Colonic mucosa (tissue), 4 donors: ENCODE measurements around the gene JUN. TPM values are rescaled to one million over a fixed set of nuclear protein-coding genes. Genes with fewer than 3 reads are reported as not detected.
A peak's percentile ranks its signal among the peaks of the same experiment; 100 is the strongest.

Experiments
- DNase-seq: peaks from one replicate; pipeline ENCODE4 v3.0.0-alpha.2; 2020
- H3K27ac ChIP-seq: fragments of 200-600 bp; one replicate; pipeline ENCODE4 v1.8.0; 2021
- H3K27me3 ChIP-seq: fragments of 200-600 bp; one replicate; pipeline ENCODE4 v1.8.0; 2021
- H3K36me3 ChIP-seq: fragments of 200-600 bp; one replicate; pipeline ENCODE4 v1.8.0; 2021
- H3K4me1 ChIP-seq: fragments of 200-600 bp; one replicate; pipeline ENCODE4 v1.8.0; 2021; ENCODE audit warnings: mild to moderate bottlenecking
- H3K4me3 ChIP-seq: fragments of 200-600 bp; one replicate; pipeline ENCODE4 v1.8.0; 2021
- H3K9ac ChIP-seq, 2 donors: one replicate each; pipeline ENCODE4 v1.7.0; 2013; ENCODE audit warnings: control low read depth in 2 of 2, low read depth in 2 of 2, low read length in 2 of 2
- H3K9me3 ChIP-seq: fragments of 200-600 bp; one replicate; pipeline ENCODE4 v1.8.0; 2021
- intact Hi-C: fragments of 100-400 bp; cut with DNase I; formaldehyde crosslinking; loops from one replicate; pipeline ENCODE4 v1.14.1; 2022
- total RNA-seq, 2 donors: library from RNA; stranded (reverse); fragmentation: NEBNext Ultra II Directional in 1 of 2; extraction: Animal tissue kit (Norgen Biotek cat#: 25700) in 1 of 2; gene quantifications; one replicate each; pipeline ENCODE4 v1.2.1, GENCODE V29; 2021
- TF ChIP-seq, protein P1 (sequence below): fragments of 200-600 bp; IDR thresholded peaks from one replicate; pipeline ENCODE4 v1.8.0; 2022; ENCODE audit warnings: antibody characterized with exemption, mild to moderate bottlenecking
- donor health status: healthy.
- donor health status: DM: no; HTN: no; CAD: no.
- donor health status: DM: no; HTN: no; CAD: no.

Gene JUN
- total RNA-seq, 2 donors from 2014 or later: 94.1 to 137 TPM

DNA sequence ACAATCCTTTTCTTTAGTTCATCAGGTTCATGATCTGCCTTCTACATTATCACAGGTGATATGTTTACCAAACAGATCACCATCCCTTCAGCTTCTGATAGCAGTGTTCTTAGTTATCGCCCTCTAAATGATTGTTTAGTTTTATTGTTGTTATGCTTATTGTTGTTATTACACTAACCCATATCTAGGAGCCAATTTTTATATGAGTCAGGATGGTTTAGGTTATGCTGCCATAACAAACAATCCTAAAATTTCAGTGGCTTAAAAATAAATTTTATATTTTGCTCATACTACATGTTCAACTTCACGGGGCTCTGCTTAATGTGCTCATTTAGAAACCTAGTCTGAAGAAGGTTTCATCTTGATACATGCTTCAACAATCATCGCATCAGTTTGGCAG lies 4.4 kb upstream of the JUN start:
- no peaks in the 10 kb centered on the region for H3K4me1 ChIP-seq
- no peak overlapping the region for H3K9ac ChIP-seq
- H3K9me3 ChIP-seq: no peaks in the 10 kb centered on the region
- DNase-seq: no peak
- H3K4me3 ChIP-seq: no peak overlapping the region
- TF ChIP-seq, protein P1, sequence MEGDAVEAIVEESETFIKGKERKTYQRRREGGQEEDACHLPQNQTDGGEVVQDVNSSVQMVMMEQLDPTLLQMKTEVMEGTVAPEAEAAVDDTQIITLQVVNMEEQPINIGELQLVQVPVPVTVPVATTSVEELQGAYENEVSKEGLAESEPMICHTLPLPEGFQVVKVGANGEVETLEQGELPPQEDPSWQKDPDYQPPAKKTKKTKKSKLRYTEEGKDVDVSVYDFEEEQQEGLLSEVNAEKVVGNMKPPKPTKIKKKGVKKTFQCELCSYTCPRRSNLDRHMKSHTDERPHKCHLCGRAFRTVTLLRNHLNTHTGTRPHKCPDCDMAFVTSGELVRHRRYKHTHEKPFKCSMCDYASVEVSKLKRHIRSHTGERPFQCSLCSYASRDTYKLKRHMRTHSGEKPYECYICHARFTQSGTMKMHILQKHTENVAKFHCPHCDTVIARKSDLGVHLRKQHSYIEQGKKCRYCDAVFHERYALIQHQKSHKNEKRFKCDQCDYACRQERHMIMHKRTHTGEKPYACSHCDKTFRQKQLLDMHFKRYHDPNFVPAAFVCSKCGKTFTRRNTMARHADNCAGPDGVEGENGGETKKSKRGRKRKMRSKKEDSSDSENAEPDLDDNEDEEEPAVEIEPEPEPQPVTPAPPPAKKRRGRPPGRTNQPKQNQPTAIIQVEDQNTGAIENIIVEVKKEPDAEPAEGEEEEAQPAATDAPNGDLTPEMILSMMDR: no peak
- no peaks in the 10 kb centered on the region for H3K36me3 ChIP-seq
- intact Hi-C loops: loop anchor here (10.0 kb wide), 1 partner anchor 277 kb away; no protein-coding TSS in a partner anchor
- no peak overlapping the region for H3K27ac ChIP-seq
- H3K27me3 ChIP-seq: no peaks in the 10 kb centered on the region

DNA sequence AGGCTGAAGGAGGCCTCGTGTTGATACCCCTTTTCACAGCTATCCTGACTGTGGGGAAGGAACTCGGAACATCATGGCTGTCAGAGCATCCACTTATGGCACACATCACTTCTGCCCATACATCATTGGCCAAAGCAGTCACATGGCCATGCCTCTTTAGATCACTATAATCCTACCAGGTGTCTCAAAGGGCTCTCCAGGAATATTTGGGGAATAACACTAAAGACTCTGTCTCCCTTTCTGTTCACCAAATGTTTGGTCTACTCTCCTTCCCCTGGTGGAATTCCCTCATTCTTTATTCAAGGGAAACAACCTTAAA lies 3.0 kb upstream of the JUN start:
- Histone ChIP-seq H3K4me3 (no peak overlapping the region), H3K27me3 (no peaks in the 10 kb centered on the region), H3K9ac (no peak overlapping the region), H3K9me3 (no peaks in the 10 kb centered on the region), H3K36me3 (no peaks in the 10 kb centered on the region), H3K27ac (no peak overlapping the region), H3K4me1 (no peaks in the 10 kb centered on the region)
- intact Hi-C loops: loop anchor here (10.0 kb wide), 1 partner anchor 278 kb away; no protein-coding TSS in a partner anchor
- TF ChIP-seq, protein P1: no peak
- DNase-seq: no peak

DNA sequence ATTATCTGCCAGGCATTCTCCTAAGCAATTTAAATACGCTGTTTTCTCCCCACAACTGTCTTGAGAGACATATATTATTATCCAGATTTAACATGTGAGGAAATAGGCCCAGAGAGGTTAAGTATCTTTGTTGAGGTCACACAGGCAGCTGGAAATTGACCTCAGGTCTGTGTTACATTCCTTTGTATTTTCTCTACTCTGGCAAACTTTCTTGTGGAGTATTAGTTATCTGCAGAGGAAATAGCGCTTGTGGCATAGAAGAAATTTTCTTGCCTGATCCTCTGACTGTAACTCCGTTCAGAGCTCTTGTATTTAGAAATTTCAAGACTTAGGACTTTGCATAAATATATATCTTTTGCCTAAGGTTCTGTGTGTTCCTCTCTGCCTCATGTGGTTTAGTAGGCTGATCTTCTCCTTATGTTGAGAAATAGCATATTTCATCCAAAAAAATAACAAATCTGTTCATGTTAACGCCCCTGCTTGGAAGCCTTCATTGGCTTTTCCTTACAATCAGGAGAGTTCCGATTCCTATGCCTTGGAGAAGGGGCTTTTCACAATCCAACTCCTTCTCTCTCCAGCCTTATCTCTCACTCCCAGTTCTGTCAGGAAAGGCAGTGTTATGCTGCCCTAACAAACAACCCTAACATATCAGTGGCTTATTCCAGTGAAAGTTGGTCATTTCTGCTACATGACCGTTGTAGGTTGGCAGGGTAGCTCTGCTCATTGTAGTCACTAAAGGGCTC lies 2.5 kb upstream of the JUN start:
- no peaks in the 10 kb centered on the region for H3K4me1 ChIP-seq
- intact Hi-C loops: loop anchor here (10.0 kb wide), 1 partner anchor 278 kb away; no protein-coding TSS in a partner anchor
- H3K4me3 ChIP-seq: no peak overlapping the region
- no peaks in the 10 kb centered on the region for H3K36me3 ChIP-seq
- no peaks in the 10 kb centered on the region for H3K9me3 ChIP-seq
- TF ChIP-seq, protein P1: no peak
- no peak for DNase-seq
- H3K9ac ChIP-seq: no peak overlapping the region
- H3K27ac ChIP-seq: peak overlapping the region; percentile 99
- H3K27me3 ChIP-seq: no peaks in the 10 kb centered on the region

DNA sequence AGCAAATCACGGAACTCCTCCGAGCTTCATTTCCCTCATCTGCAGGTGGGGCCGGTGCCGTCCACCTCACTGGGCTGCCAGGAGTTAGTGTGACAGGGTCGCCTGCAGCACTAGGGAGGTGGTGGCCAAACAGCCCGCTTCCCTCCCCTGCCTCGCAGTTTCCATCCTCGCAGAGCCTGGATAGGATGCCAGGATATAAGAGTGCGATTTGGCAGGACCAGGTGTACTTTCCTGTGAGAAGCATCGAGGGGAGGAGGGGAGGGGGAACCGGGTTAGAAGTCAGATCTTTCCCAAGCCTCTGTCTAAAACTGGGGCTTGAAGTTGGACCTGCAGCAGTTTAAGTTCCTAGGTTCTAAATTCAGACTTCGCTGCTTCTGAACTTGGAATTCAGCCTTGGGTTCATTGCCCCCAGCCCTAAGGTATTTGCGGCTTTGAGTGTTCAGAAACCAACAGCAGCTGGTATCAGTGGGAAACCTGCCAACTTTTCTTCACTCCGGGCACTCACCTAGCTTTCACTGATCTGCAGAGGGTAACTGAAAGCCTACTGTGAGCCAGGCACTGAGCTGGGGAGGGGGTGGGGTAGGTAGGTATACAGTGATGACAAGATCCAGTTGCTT lies 1.7 kb upstream of the JUN start:
- TF ChIP-seq, protein P1: no peak
- H3K27me3 ChIP-seq: no peaks in the 10 kb centered on the region
- intact Hi-C loops: loop anchor here (10.0 kb wide), 1 partner anchor 279 kb away; no protein-coding TSS in a partner anchor
- H3K4me1 ChIP-seq: no peaks in the 10 kb centered on the region
- peak overlapping the region; percentile 97 to 99 for H3K9ac ChIP-seq
- no peaks in the 10 kb centered on the region for H3K9me3 ChIP-seq
- peak overlapping the region; percentile 58 for H3K4me3 ChIP-seq
- peak overlapping the region; percentile 99 for H3K27ac ChIP-seq
- DNase-seq: peak; percentile 61
- H3K36me3 ChIP-seq: no peaks in the 10 kb centered on the region

DNA sequence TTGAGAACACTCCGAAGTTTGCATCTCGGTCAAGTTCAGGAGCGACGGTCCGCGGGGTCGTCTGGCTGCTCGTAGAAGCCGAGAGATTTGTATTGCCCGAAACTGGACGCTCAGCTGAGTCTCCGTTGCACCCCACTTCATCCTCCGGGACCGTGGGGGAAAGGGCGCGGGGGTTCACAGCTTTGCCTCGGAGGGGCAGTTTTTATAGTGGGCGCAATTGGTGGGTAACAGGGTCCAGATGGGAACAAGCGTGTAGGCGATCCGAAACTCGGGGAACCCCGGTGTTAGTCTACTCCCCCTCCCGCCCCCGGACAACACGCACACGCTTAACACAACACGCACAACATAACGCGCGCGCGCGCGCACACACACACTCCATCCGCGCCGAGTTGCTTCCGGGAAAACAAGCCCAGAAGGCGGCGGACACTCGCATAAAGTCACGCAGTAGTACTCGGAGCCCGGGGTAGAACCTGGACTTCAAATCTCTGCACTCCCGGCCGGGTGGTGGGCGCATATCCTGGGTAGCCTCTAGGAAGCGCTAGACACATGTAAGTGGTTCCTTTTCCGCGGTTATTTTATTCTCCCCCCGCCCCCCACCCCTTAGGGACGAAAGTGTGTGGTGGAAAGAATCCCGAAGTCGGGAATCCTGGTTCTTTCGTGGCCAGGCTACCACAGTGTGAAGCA lies 1.1 kb upstream of the JUN start:
- intact Hi-C loops: loop anchor here (5.0 to 10.0 kb wide), 3 partner anchors 117 to 507 kb away; no protein-coding TSS in a partner anchor
- H3K9me3 ChIP-seq: no peaks in the 10 kb centered on the region

More for the DNA sequence above, 1.1 kb upstream of the JUN start:
- Histone ChIP-seq H3K27ac (peak overlapping the region; percentile 99), H3K36me3 (no peaks in the 10 kb centered on the region), H3K4me1 (no peaks in the 10 kb centered on the region), H3K27me3 (no peaks in the 10 kb centered on the region), H3K9ac (peak overlapping the region; percentile 97 to 99), H3K4me3 (peak overlapping the region; percentile 58)
- TF ChIP-seq, protein P1: peak; percentile 56
- DNase-seq: peak; percentile 86
